Neural progenitor cell (in vitro differentiated cells): ENCODE data around the gene STXBP4. TPM values are rescaled to one million over a fixed set of nuclear protein-coding genes. Genes with fewer than 3 reads are reported as not detected.

ENCODE experiments used
- DNase-seq: peaks from one replicate; pipeline ENCODE4 v3.0.0-alpha.2; 2016; ENCODE audit warnings: low spot score
- H2AFZ ChIP-seq: fragments of 200-600 bp; sonication (generic); replicated peaks from 2 replicates; pipeline ENCODE4 v1.6.1; 2016; ENCODE audit warnings: antibody characterized with exemption
- H3F3A ChIP-seq: fragments of 200-600 bp; sonication (generic); 2 replicates; pipeline ENCODE4 v1.6.1; 2016; ENCODE audit warnings: antibody characterized with exemption, low read depth
- H3K27ac ChIP-seq: fragments of 200-600 bp; sonication (generic); 2 replicates; pipeline ENCODE4 v1.5.1; 2016; ENCODE audit warnings: mild to moderate bottlenecking
- H3K27me3 ChIP-seq: fragments of 200-600 bp; sonication (generic); 2 replicates; pipeline ENCODE4 v1.6.1; 2016; ENCODE audit warnings: mild to moderate bottlenecking, moderate library complexity
- H3K36me3 ChIP-seq: fragments of 200-600 bp; sonication (generic); 2 replicates; pipeline ENCODE4 v1.5.1; 2016
- H3K4me1 ChIP-seq: fragments of 200-600 bp; sonication (generic); 2 replicates; pipeline ENCODE4 v1.6.1; 2016; ENCODE audit warnings: mixed run types
- H3K4me2 ChIP-seq: fragments of 200-600 bp; sonication (generic); 2 replicates; pipeline ENCODE4 v1.6.1; 2016
- H3K4me3 ChIP-seq: fragments of 200-600 bp; sonication (generic); 2 replicates; pipeline ENCODE4 v1.5.1; 2016
- H3K79me2 ChIP-seq: fragments of 200-600 bp; sonication (generic); 2 replicates; pipeline ENCODE4 v1.6.1; 2016; ENCODE audit warnings: low read depth
- H3K9ac ChIP-seq: fragments of 200-600 bp; sonication (generic); 2 replicates; pipeline ENCODE4 v1.6.1; 2016
- H3K9me3 ChIP-seq: fragments of 200-600 bp; sonication (generic); 2 replicates; pipeline ENCODE4 v1.5.1; 2016; ENCODE audit warnings: low read depth
- H4K20me1 ChIP-seq: fragments of 200-600 bp; sonication (generic); 2 replicates; pipeline ENCODE4 v1.6.1; 2016; ENCODE audit warnings: low read depth
- H3K27ac Mint-ChIP-seq: 3 replicates; pipeline ENCODE4 v1.8.0; 2021; ENCODE audit warnings: mixed read lengths
- H3K27me3 Mint-ChIP-seq: 2 replicates; pipeline ENCODE4 v1.8.0; 2022; ENCODE audit warnings: low read depth, mild to moderate bottlenecking, inconsistent platforms, moderate library complexity, mixed read lengths; ENCODE audit not compliant: insufficient read depth
- H3K36me3 Mint-ChIP-seq: 3 replicates; pipeline ENCODE4 v1.8.0; 2021; ENCODE audit warnings: mixed read lengths
- H3K4me1 Mint-ChIP-seq: 3 replicates; pipeline ENCODE4 v1.8.0; 2021; ENCODE audit warnings: mixed read lengths
- H3K4me3 Mint-ChIP-seq: 3 replicates; pipeline ENCODE4 v1.8.0; 2021; ENCODE audit warnings: mild to moderate bottlenecking, moderate library complexity, mixed read lengths
- H3K9me3 Mint-ChIP-seq: 3 replicates; pipeline ENCODE4 v1.8.0; 2020; ENCODE audit warnings: mixed read lengths
- CTCF ChIP-seq: fragments of 200-600 bp; sonication (generic); IDR thresholded peaks from 2 replicates; pipeline ENCODE4 v1.5.1; 2017; ENCODE audit warnings: antibody characterized with exemption, mild to moderate bottlenecking
- EZH2 ChIP-seq: fragments of 200-600 bp; sonication (generic); IDR thresholded peaks from 2 replicates; pipeline ENCODE4 v1.6.1; 2017; ENCODE audit warnings: antibody characterized with exemption, mild to moderate bottlenecking, moderate library complexity
- EZH2phosphoT487 ChIP-seq: fragments of 200-600 bp; sonication (generic); IDR thresholded peaks from 2 replicates; pipeline ENCODE4 v1.6.1; 2017; ENCODE audit warnings: antibody characterized with exemption
- total RNA-seq: library from RNA; depleted of rRNA; stranded (reverse); fragments of >200 nt; gene quantifications from 2 replicates; pipeline ENCODE4 v1.2.3, GENCODE V29; 2015; ENCODE audit warnings: low replicate concordance

Gene STXBP4
- total RNA-seq, 1 donor from 2014 or later: 111 TPM

- Histone ChIP-seq H3K4me3 (no peak overlapping the region), H3K27ac (no peak overlapping the region), H3K79me2 (no peaks in the 10 kb centered on the region), H3K9ac (no peak overlapping the region), H3K4me1 (no peaks in the 10 kb centered on the region), H4K20me1 (no peaks in the 10 kb centered on the region), H3K27me3 (no peaks in the 10 kb centered on the region), H3K36me3 (no peaks in the 10 kb centered on the region), H3F3A (no peaks in the 10 kb centered on the region), H2AFZ (no peak overlapping the region), H3K4me2 (no peak overlapping the region), H3K9me3 (no peaks in the 10 kb centered on the region)
- TF ChIP-seq EZH2phosphoT487 (no peak), EZH2 (no peak), CTCF (no peak)
- Mint-ChIP-seq H3K4me3 (no peak overlapping the region), H3K27ac (no peak overlapping the region), H3K27me3 (no peaks in the 10 kb centered on the region), H3K36me3 (no peaks in the 10 kb centered on the region), H3K4me1 (no peaks in the 10 kb centered on the region), H3K9me3 (no peaks in the 10 kb centered on the region)
- DNase-seq: no peak
Measured at GRCh38 chr17:55190748-55191147, 222.2 kb downstream of the STXBP4 start.

GRCh38 chr17:55198690-55199370 is 230.3 kb downstream of the STXBP4 start:
- Histone ChIP-seq H3F3A (no peaks in the 10 kb centered on the region), H4K20me1 (no peaks in the 10 kb centered on the region), H2AFZ (no peak overlapping the region), H3K27me3 (no peaks in the 10 kb centered on the region), H3K36me3 (no peaks in the 10 kb centered on the region), H3K27ac (no peak overlapping the region), H3K4me1 (no peaks in the 10 kb centered on the region), H3K9me3 (peaks cover 5% of the 10 kb centered on the region), H3K79me2 (no peaks in the 10 kb centered on the region), H3K9ac (no peak overlapping the region), H3K4me3 (no peak overlapping the region), H3K4me2 (no peak overlapping the region)
- H3K4me3 Mint-ChIP-seq: no peak overlapping the region
- no peaks in the 10 kb centered on the region for H3K9me3 Mint-ChIP-seq
- peaks cover 3% of the 10 kb centered on the region for H3K27me3 Mint-ChIP-seq
- peaks cover 17% of the 10 kb centered on the region for H3K4me1 Mint-ChIP-seq
- H3K27ac Mint-ChIP-seq: no peak overlapping the region
- TF ChIP-seq CTCF (no peak), EZH2 (no peak), EZH2phosphoT487 (no peak)
- DNase-seq: no peak
- H3K36me3 Mint-ChIP-seq: no peaks in the 10 kb centered on the region

- Histone ChIP-seq H2AFZ (no peak overlapping the region), H3K36me3 (no peaks in the 10 kb centered on the region), H3K79me2 (no peaks in the 10 kb centered on the region), H3F3A (no peaks in the 10 kb centered on the region), H3K4me1 (no peaks in the 10 kb centered on the region), H3K27me3 (no peaks in the 10 kb centered on the region), H3K9ac (no peak overlapping the region), H3K4me2 (no peak overlapping the region), H3K27ac (no peak overlapping the region), H4K20me1 (no peaks in the 10 kb centered on the region), H3K9me3 (peaks cover 9% of the 10 kb centered on the region), H3K4me3 (no peak overlapping the region)
- no peaks in the 10 kb centered on the region for H3K36me3 Mint-ChIP-seq
- TF ChIP-seq EZH2: no peak
- TF ChIP-seq EZH2phosphoT487: no peak
- TF ChIP-seq CTCF: no peak
- H3K27me3 Mint-ChIP-seq: peaks cover 3% of the 10 kb centered on the region
- H3K9me3 Mint-ChIP-seq: peaks cover 2% of the 10 kb centered on the region
- no peak overlapping the region for H3K27ac Mint-ChIP-seq
- peaks cover 17% of the 10 kb centered on the region for H3K4me1 Mint-ChIP-seq
- DNase-seq: no peak
- H3K4me3 Mint-ChIP-seq: no peak overlapping the region
Measured at GRCh38 chr17:55200904-55201303, 232.3 kb downstream of the STXBP4 start.
